Caco-2 (cell line): ENCODE results near the gene ITGB6. TPM values are rescaled to one million over a fixed set of nuclear protein-coding genes. Genes with fewer than 3 reads are reported as not detected.
A peak's percentile ranks its signal among the peaks of the same experiment; 100 is the strongest.

ENCODE experiments used
- BruUV-seq: library from RNA; stranded (reverse); fragments of 400-500 nt; replicated peaks from 2 replicates; lab custom pipeline; 2021; lab: Mats Ljungman, UMichigan
- CTCF ChIA-PET: fragments of 300-600 bp; sonication (Branson Sonifier 250); formaldehyde crosslinking; loops from one replicate; lab custom pipeline; 2022; ENCODE audit warnings: antibody characterized with exemption; lab: Charles Lee
- POLR2A ChIA-PET: fragments of 300-600 bp; sonication (Branson Sonifier 250); formaldehyde crosslinking; loops from one replicate; lab custom pipeline; 2022; ENCODE audit warnings: antibody characterized with exemption; lab: Charles Lee
- DNase-seq, 2 experiments: peaks; one replicate each; pipeline versions ENCODE4 v3.0.0 to v3.0.0-alpha.2; 2020 to 2022
- H3K27me3 ChIP-seq: replicated peaks from 2 replicates; pipeline ENCODE4 v1.6.0; 2011; ENCODE audit warnings: low read length; ENCODE audit not compliant: control insufficient read depth, insufficient read depth
- H3K36me3 ChIP-seq: 2 replicates; pipeline ENCODE4 v1.5.1; 2011; ENCODE audit warnings: low read length; ENCODE audit not compliant: control insufficient read depth, insufficient read depth
- H3K4me1 ChIP-seq: fragments of 250-450 bp; sonication (Bioruptor Pico); 2 replicates; pipeline ENCODE4 v1.5.1; 2020; ENCODE audit warnings: mild to moderate bottlenecking
- H3K4me3 ChIP-seq: 2 replicates; pipeline ENCODE4 v1.5.1; 2011; ENCODE audit warnings: low read depth, mild to moderate bottlenecking, control low read depth, low read length
- H3K9me3 ChIP-seq: fragments of 250-450 bp; sonication (Bioruptor Pico); 2 replicates; pipeline ENCODE4 v1.5.1; 2020; ENCODE audit warnings: mild to moderate bottlenecking, moderate library complexity
- H3K27ac Mint-ChIP-seq: one replicate; pipeline ENCODE4 v1.8.0; 2022; ENCODE audit warnings: mixed read lengths; ENCODE audit not compliant: unreplicated experiment
- H3K27me3 Mint-ChIP-seq: one replicate; pipeline ENCODE4 v1.8.0; 2022; ENCODE audit warnings: mixed read lengths; ENCODE audit not compliant: insufficient read depth, unreplicated experiment
- H3K36me3 Mint-ChIP-seq: one replicate; pipeline ENCODE4 v1.8.0; 2022; ENCODE audit warnings: mild to moderate bottlenecking, mixed read lengths; ENCODE audit not compliant: insufficient read depth, unreplicated experiment
- H3K4me1 Mint-ChIP-seq: one replicate; pipeline ENCODE4 v1.8.0; 2022; ENCODE audit warnings: low read depth, mixed read lengths; ENCODE audit not compliant: unreplicated experiment
- H3K4me3 Mint-ChIP-seq: one replicate; pipeline ENCODE4 v1.8.0; 2022; ENCODE audit warnings: mild to moderate bottlenecking, moderate library complexity, mixed read lengths; ENCODE audit not compliant: unreplicated experiment
- H3K9me3 Mint-ChIP-seq: one replicate; pipeline ENCODE4 v1.8.0; 2022; ENCODE audit warnings: mixed read lengths; ENCODE audit not compliant: unreplicated experiment
- CTCF ChIP-seq, 2 experiments: fragments of 200-600 bp in 1 of 2; IDR thresholded peaks; 1 replicate in 1 of 2; 2 replicates in 1 of 2; pipeline versions ENCODE4 v1.5.1 to v1.8.0; 2011 to 2022; ENCODE audit warnings: antibody characterized with exemption in 1 of 2, control low read depth in 1 of 2, inconsistent platforms in 1 of 2, low read depth in 1 of 2, low read length in 1 of 2, mild to moderate bottlenecking in 1 of 2, moderate library complexity in 1 of 2; ENCODE audit not compliant: insufficient read depth in 1 of 2, severe bottlenecking in 1 of 2, unreplicated experiment in 1 of 2
- intact Hi-C: fragments of 100-400 bp; cut with micrococcal nuclease; formaldehyde crosslinking; loops from one replicate; pipeline ENCODE4 v1.10.0; 2022; ENCODE audit not compliant: unreplicated experiment
- total RNA-seq: library from RNA; stranded (reverse); gene quantifications from 2 replicates; pipeline ENCODE4 v1.2.3, GENCODE V29; 2022

Gene ITGB6
- total RNA-seq, 1 experiment from 2014 or later = 1.7 TPM

- Mint-ChIP-seq H3K9me3 (no peaks in the 10 kb centered on the region), H3K36me3 (no peaks in the 10 kb centered on the region), H3K27me3 (no peaks in the 10 kb centered on the region), H3K27ac (no peak overlapping the region), H3K4me3 (peak overlapping the region; percentile 82), H3K4me1 (peaks cover 6% of the 10 kb centered on the region)
- H3K4me1 ChIP-seq = no peaks in the 10 kb centered on the region
- no peaks in the 10 kb centered on the region for H3K27me3 ChIP-seq
- H3K36me3 ChIP-seq = no peaks in the 10 kb centered on the region
- TF ChIP-seq CTCF (IDR thresholded peaks at IDR 0.05; ENCODE audit: insufficient read depth in 1 of 2, low read depth in 1 of 2, low read length in 1 of 2, severe bottlenecking in 1 of 2, unreplicated experiment in 1 of 2) = no peak
- intact Hi-C loops = no loop called here
- no TSS peak for BruUV-seq
- H3K9me3 ChIP-seq = no peaks in the 10 kb centered on the region
- CTCF ChIA-PET = no interaction called here
- DNase-seq = no peak
- POLR2A ChIA-PET = no interaction called here
- H3K4me3 ChIP-seq = peak overlapping the region; percentile 38
Measured at GRCh38 chr2:160061944-160062291, 138.2 kb downstream of the ITGB6 start.

- Histone ChIP-seq H3K4me3 (no peak overlapping the region), H3K4me1 (no peaks in the 10 kb centered on the region), H3K36me3 (no peaks in the 10 kb centered on the region), H3K9me3 (no peaks in the 10 kb centered on the region), H3K27me3 (no peaks in the 10 kb centered on the region)
- peak overlapping the region; percentile 82 for H3K4me3 Mint-ChIP-seq
- no peaks in the 10 kb centered on the region for H3K27me3 Mint-ChIP-seq
- TF ChIP-seq CTCF (IDR thresholded peaks at IDR 0.05; ENCODE audit: insufficient read depth in 1 of 2, low read depth in 1 of 2, low read length in 1 of 2, severe bottlenecking in 1 of 2, unreplicated experiment in 1 of 2) = no peak
- no TSS peak for BruUV-seq
- CTCF ChIA-PET = no interaction called here
- H3K27ac Mint-ChIP-seq = no peak overlapping the region
- no peaks in the 10 kb centered on the region for H3K36me3 Mint-ChIP-seq
- intact Hi-C loops = no loop called here
- H3K4me1 Mint-ChIP-seq = peaks cover 6% of the 10 kb centered on the region
- POLR2A ChIA-PET = no interaction called here
- H3K9me3 Mint-ChIP-seq = no peaks in the 10 kb centered on the region
- no peak for DNase-seq
Measured at GRCh38 chr2:160061533-160061932, 138.5 kb downstream of the ITGB6 start.

GRCh38 chr2:160060297-160060696 lies 139.8 kb downstream of the ITGB6 start:
- H3K9me3 Mint-ChIP-seq = no peaks in the 10 kb centered on the region
- intact Hi-C loops = no loop called here
- no peaks in the 10 kb centered on the region for H3K9me3 ChIP-seq
- no peaks in the 10 kb centered on the region for H3K27me3 ChIP-seq
- H3K4me3 Mint-ChIP-seq = no peak overlapping the region
- TF ChIP-seq CTCF (IDR thresholded peaks at IDR 0.05; ENCODE audit: insufficient read depth in 1 of 2, low read depth in 1 of 2, low read length in 1 of 2, severe bottlenecking in 1 of 2, unreplicated experiment in 1 of 2) = no peak
- POLR2A ChIA-PET = no interaction called here
- CTCF ChIA-PET = no interaction called here
- no peaks in the 10 kb centered on the region for H3K27me3 Mint-ChIP-seq
- H3K36me3 Mint-ChIP-seq = no peaks in the 10 kb centered on the region
- no peak overlapping the region for H3K4me3 ChIP-seq
- H3K36me3 ChIP-seq = no peaks in the 10 kb centered on the region
- no peak for DNase-seq
- no peaks in the 10 kb centered on the region for H3K4me1 ChIP-seq
- no TSS peak for BruUV-seq
- no peak overlapping the region for H3K27ac Mint-ChIP-seq
- peaks cover 6% of the 10 kb centered on the region for H3K4me1 Mint-ChIP-seq
